PC-3 (cell line): ENCODE results near the gene AHDC1.

ENCODE experiments used
- CTCF ChIP-seq: fragments of 300-600 bp; sonication (generic); conservative IDR thresholded peaks from 2 replicates; pipeline ENCODE4 v1.5.1; 2017; ENCODE audit warnings: antibody characterized with exemption, low read depth, mild to moderate bottlenecking, low read length
- EZH2 ChIP-seq: fragments of 300-600 bp; sonication (generic); IDR thresholded peaks from one replicate; pipeline ENCODE4 v1.6.1; 2017; ENCODE audit warnings: antibody characterized with exemption, mild to moderate bottlenecking, low read length; ENCODE audit not compliant: unreplicated experiment
- EZH2phosphoT487 ChIP-seq: fragments of 300-600 bp; sonication (generic); IDR thresholded peaks from 2 replicates; pipeline ENCODE4 v1.6.1; 2018; ENCODE audit warnings: mild to moderate bottlenecking, antibody characterized with exemption, low read length, borderline replicate concordance

- TF ChIP-seq CTCF, result no peak
- no peak for TF ChIP-seq EZH2
- no peak for TF ChIP-seq EZH2phosphoT487
Observed at GRCh38 chr1:27496604-27497155, 107.3 kb downstream of the AHDC1 start.
